Endothelial cell of umbilical vein (primary cell): ENCODE measurements around the gene ZDHHC20. TPM values are rescaled to one million over a fixed set of nuclear protein-coding genes. Genes with fewer than 3 reads are reported as not detected.

Experiments
- BruUV-seq: library from RNA; stranded (reverse); fragments of 400-500 nt; replicated peaks from 2 replicates; lab custom pipeline; 2021; lab: Mats Ljungman, UMichigan
- CTCF ChIA-PET: fragments of 300-600, 350-600 bp; sonication (Branson Sonifier 250); formaldehyde crosslinking; loops from one replicate; lab custom pipeline; 2021; ENCODE audit warnings: antibody characterized with exemption, inconsistent platforms; lab: Charles Lee
- POLR2A ChIA-PET: fragments of 300-600, 350-600 bp; sonication (Branson Sonifier 250); formaldehyde crosslinking; loops from one replicate; lab custom pipeline; 2021; ENCODE audit warnings: antibody characterized with exemption, inconsistent platforms; lab: Charles Lee
- DNase-seq: peaks from one replicate; pipeline ENCODE4 v3.0.0-alpha.2; 2011; ENCODE audit warnings: low read depth, low spot score
- FAIRE-seq: peaks from 2 replicates; lab custom pipeline; 2011; peaks lifted over from hg19 to GRCh38; lab: Jason Lieb, UNC
- H2AFZ ChIP-seq: 2 replicates; pipeline ENCODE4 v1.6.0; 2012; ENCODE audit warnings: low read depth, low read length, control low read depth, inconsistent platforms
- H3K27ac ChIP-seq: 2 replicates; pipeline ENCODE4 v1.5.1; 2011; ENCODE audit warnings: low read depth, mild to moderate bottlenecking, control low read depth, low read length, moderate library complexity; ENCODE audit not compliant: insufficient read depth
- H3K27me3 ChIP-seq, 2 experiments: 2 replicates each; pipeline versions ENCODE4 v1.6.0 to v1.6.1; 2011; ENCODE audit warnings: low read length in 2 of 2, mixed read lengths in 1 of 2; ENCODE audit not compliant: control insufficient read depth in 2 of 2, insufficient read depth in 2 of 2
- H3K36me3 ChIP-seq, 2 experiments: 2 replicates in 1 of 2; 3 replicates in 1 of 2; pipeline ENCODE4 v1.5.1; 2011; ENCODE audit warnings: low read length in 2 of 2, mild to moderate bottlenecking in 1 of 2, moderate library complexity in 1 of 2; ENCODE audit not compliant: control insufficient read depth in 2 of 2, insufficient read depth in 2 of 2; ENCODE audit errors: extremely low read depth in 1 of 2
- H3K4me1 ChIP-seq: 3 replicates; pipeline ENCODE4 v1.5.1; 2011; ENCODE audit warnings: mild to moderate bottlenecking, low read length; ENCODE audit not compliant: control insufficient read depth, insufficient read depth; ENCODE audit errors: extremely low read depth
- H3K4me2 ChIP-seq: 2 replicates; pipeline ENCODE4 v1.6.1; 2011; ENCODE audit warnings: low read length, control low read depth, mixed read lengths; ENCODE audit not compliant: insufficient read depth
- H3K4me3 ChIP-seq, 3 experiments: fragments of 200-600 bp in 1 of 3; sonication (generic), shearing (Covaris generic) in 1 of 3; replicated peaks in 1 of 3; 2 replicates each; pipeline ENCODE4 v1.5.1; 2011 to 2016; ENCODE audit warnings: control low read depth in 3 of 3, low read length in 3 of 3, mild to moderate bottlenecking in 2 of 3, inconsistent platforms in 1 of 3, low read depth in 1 of 3, moderate library complexity in 1 of 3; ENCODE audit not compliant: insufficient read depth in 1 of 3
- H3K79me2 ChIP-seq: 2 replicates; pipeline ENCODE4 v1.6.0; 2012; ENCODE audit warnings: low read length, inconsistent platforms; ENCODE audit not compliant: control insufficient read depth, insufficient read depth
- H3K9ac ChIP-seq: replicated peaks from 2 replicates; pipeline ENCODE3; 2011; ENCODE audit warnings: low read length, control low read depth; ENCODE audit not compliant: insufficient read depth; ENCODE audit errors: extremely low read depth
- H3K9me1 ChIP-seq: replicated peaks from 3 replicates; pipeline ENCODE4 v1.6.0; 2011; ENCODE audit warnings: mild to moderate bottlenecking, low read length; ENCODE audit not compliant: control insufficient read depth, insufficient read depth; ENCODE audit errors: extremely low read depth
- H3K9me3 ChIP-seq: replicated peaks from 2 replicates; pipeline ENCODE4 v1.5.1; 2012; ENCODE audit warnings: low read length, inconsistent platforms; ENCODE audit not compliant: control insufficient read depth, insufficient read depth
- H4K20me1 ChIP-seq: replicated peaks from 2 replicates; pipeline ENCODE3; 2011; ENCODE audit warnings: mild to moderate bottlenecking, low read length; ENCODE audit not compliant: control insufficient read depth, insufficient read depth; ENCODE audit errors: extremely low read depth
- CTCF ChIP-seq, 2 donors: IDR thresholded peaks; 1 replicate in 1 of 2; 2 replicates in 1 of 2; pipeline ENCODE4 v1.5.1; 2011; ENCODE audit warnings: low read length in 2 of 2, mild to moderate bottlenecking in 2 of 2, moderate library complexity in 2 of 2, control low read depth in 1 of 2, inconsistent platforms in 1 of 2, low read depth in 1 of 2; ENCODE audit not compliant: insufficient read depth in 1 of 2; ENCODE audit errors: extremely low read depth in 1 of 2
- EZH2 ChIP-seq: IDR thresholded peaks from 2 replicates; pipeline ENCODE4 v1.6.1; 2012; ENCODE audit warnings: borderline replicate concordance, low read depth, mild to moderate bottlenecking, moderate library complexity, low read length, inconsistent platforms; ENCODE audit not compliant: severe bottlenecking
- FOS ChIP-seq: IDR thresholded peaks from 2 replicates; pipeline ENCODE4 v1.6.1; 2011; ENCODE audit warnings: mild to moderate bottlenecking, low read length, moderate library complexity, borderline replicate concordance; ENCODE audit not compliant: insufficient read depth
- GATA2 ChIP-seq: IDR thresholded peaks from 2 replicates; pipeline ENCODE4 v1.7.0; 2011; ENCODE audit warnings: low read depth, mild to moderate bottlenecking, moderate library complexity, mixed read lengths, low read length; ENCODE audit not compliant: insufficient read length, insufficient read depth
- JUN ChIP-seq: IDR thresholded peaks from 2 replicates; pipeline ENCODE4 v1.6.1; 2011; ENCODE audit warnings: borderline replicate concordance, low read depth; ENCODE audit not compliant: insufficient read length, insufficient read depth
- MAX ChIP-seq: IDR thresholded peaks from 2 replicates; pipeline ENCODE4 v1.6.1; 2011; ENCODE audit not compliant: insufficient read depth, insufficient read length
- MYC ChIP-seq: IDR thresholded peaks from one replicate; pipeline ENCODE4 v1.6.1; 2011; ENCODE audit warnings: mild to moderate bottlenecking, low read depth, low read length
- POLR2A ChIP-seq: IDR thresholded peaks from 2 replicates; pipeline ENCODE4 v1.6.1; 2012; ENCODE audit warnings: low read depth, mild to moderate bottlenecking, control low read depth, low read length
- POLR2AphosphoS5 ChIP-seq: IDR thresholded peaks from 2 replicates; pipeline ENCODE4 v1.6.1; 2012; ENCODE audit warnings: low read depth, mild to moderate bottlenecking, control low read depth, low read length, moderate library complexity; ENCODE audit not compliant: insufficient read depth
- dilution Hi-C: fragments of 300-500 bp; cut with MboI; formaldehyde crosslinking; loops from one replicate; pipeline ENCODE4 v1.15.0; 2019; ENCODE audit warnings: low sequenced_read_pairs; ENCODE audit not compliant: extremely low pct_ligation_motif_present
- intact Hi-C: fragments of 100-400 bp; cut with micrococcal nuclease; formaldehyde crosslinking; loops from one replicate; pipeline ENCODE4 v1.10.0; 2022
- polyA plus RNA-seq, 4 experiments: library from polyadenylated mRNA; depleted of rRNA in 3 of 4; stranded (reverse) in 3 of 4; unstranded in 1 of 4; fragments of >200 nt; gene quantifications; 2 replicates each; pipeline versions ENCODE4 v1.2.1 to v1.2.3, GENCODE V29; 2011 to 2012; ENCODE audit warnings: missing spikeins in 1 of 4
- total RNA-seq: library from RNA; stranded (reverse); gene quantifications from 2 replicates; pipeline ENCODE4 v1.2.3, GENCODE V29; 2021

ZDHHC20 gene
- total and polyA plus RNA-seq, 2 donors (not counting 3 experiments of a cell fraction or from before 2014, with no cell fraction given) = 22.1 to 59.4 TPM

GRCh38 chr13:21336609-21337349 lies 122.3 kb downstream of the ZDHHC20 start:
- POLR2A ChIA-PET = no interaction called here
- Histone ChIP-seq H2AFZ (no peak overlapping the region), H3K27ac (no peak overlapping the region), H3K4me3 (no peak overlapping the region), H3K27me3 (no peaks in the 10 kb centered on the region), H3K4me1 (no peaks in the 10 kb centered on the region), H4K20me1 (no peaks in the 10 kb centered on the region), H3K9me3 (no peaks in the 10 kb centered on the region), H3K36me3 (no peaks in the 10 kb centered on the region), H3K9ac (no peak overlapping the region), H3K4me2 (no peak overlapping the region), H3K79me2 (no peaks in the 10 kb centered on the region), H3K9me1 (no peaks in the 10 kb centered on the region)
- DNase-seq (no peak), FAIRE-seq (no peak)
- dilution Hi-C loops = no loop called here
- CTCF ChIA-PET = no interaction called here
- TF ChIP-seq POLR2AphosphoS5 (no peak), MYC (no peak), GATA2 (no peak), MAX (no peak), CTCF (IDR thresholded peaks at IDR 0.05; ENCODE audit: extremely low read depth in 1 of 2, insufficient read depth in 1 of 2, low read depth in 1 of 2, low read length in 2 of 2) (no peak), FOS (no peak), EZH2 (no peak), POLR2A (no peak), JUN (no peak)
- no TSS peak for BruUV-seq
- intact Hi-C loops = no loop called here
